Measurements from ENCODE around the gene SLC8A1.

The SLC8A1 gene

DNA sequence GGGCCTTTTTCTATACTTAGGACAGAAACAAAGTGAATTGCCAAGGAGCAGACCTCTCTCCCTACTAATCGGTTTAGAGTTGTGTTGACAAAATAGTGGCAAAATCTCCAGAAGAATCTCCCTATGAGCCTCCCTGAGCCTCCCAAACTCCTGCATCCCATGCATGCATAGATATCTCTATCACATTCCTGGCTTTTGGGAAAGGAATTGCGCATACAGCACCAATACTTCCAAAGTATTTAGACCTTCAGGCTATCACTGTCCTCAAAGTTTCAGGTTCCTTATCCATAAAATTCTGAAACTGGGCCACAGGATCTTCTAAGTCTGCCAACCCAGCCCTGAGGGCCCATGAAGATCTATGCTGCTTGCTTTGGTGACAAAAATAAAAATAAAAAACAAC lies 152.1 kb downstream of the SLC8A1 start:
- DNase-seq: no peak

DNA sequence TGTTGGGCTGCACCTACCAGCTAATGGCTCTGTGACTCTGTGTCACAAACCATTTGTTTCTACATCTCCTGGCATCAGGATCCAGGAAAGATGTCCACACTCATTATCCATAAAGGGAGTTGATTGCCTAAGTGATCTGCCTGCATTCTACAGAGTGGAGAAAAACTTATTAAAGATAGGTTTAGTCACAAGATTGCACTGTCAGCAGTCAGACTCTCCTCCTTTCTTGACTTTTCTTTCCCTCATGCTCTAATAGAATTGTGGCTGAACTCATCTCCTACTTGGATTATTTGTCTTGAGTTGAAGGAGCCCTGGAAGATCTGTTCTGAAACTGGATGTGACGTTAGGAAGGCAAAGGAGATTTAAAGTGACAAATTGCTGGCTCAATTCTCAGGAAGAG lies 152.7 kb downstream of the SLC8A1 start:
- DNase-seq: no peak

DNA sequence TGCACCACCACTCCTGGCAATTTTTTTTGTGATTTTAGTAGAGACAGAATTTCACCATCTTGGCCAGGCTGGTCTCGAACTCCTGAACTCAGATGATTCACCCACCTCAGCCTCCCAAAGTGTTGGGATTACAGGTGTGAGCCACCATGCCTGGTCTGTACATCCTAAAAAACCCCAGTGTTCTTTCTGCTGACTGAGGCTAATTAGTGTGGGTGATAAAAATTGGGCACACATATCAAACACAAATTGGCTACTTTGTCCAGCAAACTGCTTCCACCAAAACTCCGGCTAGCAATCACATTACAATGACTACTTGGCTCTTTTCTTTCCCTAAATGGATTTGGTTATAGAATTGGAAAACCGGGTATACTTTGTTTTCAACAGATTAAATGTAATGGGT lies 153.9 kb downstream of the SLC8A1 start:
- no peak for DNase-seq

DNA sequence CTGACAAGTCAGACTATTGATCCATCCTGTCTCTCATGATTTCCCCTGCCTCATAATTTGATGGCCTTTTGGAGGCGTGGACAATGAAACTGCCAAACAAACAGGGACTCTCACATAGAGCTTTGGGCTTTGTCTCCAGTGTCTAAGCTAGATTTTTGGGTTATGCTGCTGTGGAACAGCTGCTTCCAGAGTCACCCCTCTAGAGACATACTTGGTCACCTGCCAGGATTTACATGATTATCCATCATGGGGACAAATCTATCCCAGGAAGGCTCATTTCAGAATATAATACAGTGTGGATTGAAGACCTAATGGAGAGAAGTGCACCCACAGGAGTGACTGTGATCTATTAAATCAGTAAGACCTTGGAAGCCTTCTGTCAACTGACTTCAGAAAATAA lies 159.6 kb downstream of the SLC8A1 start:
- DNase-seq: no peak

DNA sequence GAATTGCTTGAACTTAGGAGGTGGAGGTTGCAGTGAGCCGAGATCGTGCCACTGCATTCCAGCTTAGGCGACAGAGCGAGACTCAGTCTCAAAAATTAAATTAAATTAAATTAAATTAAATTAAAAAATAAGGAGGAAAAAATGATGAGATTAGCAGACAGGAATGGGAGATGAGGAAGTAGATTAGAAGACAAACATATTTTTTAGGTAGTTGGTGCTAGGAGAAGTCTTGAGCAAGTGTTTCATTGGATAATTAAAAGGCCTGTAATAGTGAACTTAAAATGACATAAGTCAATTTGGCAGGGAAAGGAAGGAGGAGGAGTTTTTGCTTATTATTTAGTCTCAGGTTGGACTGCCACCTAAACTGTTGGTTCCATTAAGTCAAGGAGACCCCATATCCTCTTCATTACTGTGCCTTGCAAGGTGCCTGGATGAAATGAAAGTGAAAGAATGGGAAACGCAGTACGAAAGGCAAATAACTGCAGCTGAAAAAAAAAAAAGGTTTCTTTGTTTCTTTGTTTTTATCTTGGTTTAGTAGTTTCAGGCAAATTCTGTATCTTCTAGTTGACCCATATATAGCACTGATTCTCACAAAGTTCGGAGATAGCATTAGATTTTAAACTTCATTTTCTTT lies 162.0 kb downstream of the SLC8A1 start:
- DNase-seq: no peak

DNA sequence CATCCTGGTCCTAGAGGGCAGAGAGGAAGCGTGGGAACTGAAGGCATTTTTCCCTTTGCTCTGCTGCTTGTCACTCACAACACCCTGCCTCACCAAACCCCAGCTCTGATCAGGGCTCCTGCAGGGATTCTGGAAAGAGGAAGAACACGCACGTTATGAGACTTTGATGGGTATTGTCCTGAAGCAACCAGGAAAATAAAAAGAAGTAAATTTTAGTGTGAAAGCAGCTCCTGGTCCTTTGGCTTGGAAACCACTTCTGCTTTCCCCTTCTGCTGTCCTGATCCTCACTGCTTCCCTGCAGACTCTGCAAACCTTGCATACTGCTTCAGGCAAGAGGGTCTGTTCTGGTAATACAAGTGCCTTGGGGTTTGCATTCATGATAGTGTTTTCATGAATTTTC lies 164.1 kb downstream of the SLC8A1 start:
- DNase-seq: no peak

DNA sequence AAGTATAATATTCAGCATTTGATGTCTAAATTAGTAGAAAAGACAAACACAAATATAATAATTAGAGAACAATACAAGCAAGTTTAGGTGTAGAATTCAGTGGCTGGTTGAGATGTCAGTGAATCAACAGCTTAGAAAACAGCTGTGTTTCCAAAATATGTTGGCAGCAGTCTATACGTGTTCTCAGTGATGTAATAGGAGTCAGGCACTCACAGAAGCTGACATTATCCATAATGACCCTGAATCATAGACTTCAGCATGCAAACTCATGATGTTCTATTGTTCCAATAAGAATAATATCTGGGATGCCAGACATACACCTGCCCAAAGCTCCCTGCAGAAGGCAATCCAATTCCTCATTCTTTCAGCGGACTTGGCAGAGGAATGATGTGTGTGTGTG lies 164.7 kb downstream of the SLC8A1 start:
- no peak for DNase-seq

DNA sequence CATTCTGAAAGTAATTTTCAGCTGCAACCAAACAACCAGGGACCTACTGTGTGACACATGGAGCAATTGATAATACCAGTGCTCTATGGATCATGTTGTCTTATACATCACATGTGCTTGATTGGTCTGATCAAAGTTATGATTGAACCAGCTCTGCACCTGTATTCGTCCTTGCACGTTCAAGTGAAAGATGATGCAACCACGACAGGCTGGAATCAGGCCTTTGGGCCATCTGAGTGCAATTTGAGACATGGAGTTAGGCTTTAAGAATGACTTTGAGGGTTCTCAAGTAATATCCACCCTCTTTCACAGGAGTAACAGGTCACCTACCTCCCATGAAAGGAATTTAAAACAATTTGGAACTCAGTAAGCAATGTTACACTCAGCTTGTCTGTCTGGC lies 165.2 kb downstream of the SLC8A1 start:
- no peak for DNase-seq

DNA sequence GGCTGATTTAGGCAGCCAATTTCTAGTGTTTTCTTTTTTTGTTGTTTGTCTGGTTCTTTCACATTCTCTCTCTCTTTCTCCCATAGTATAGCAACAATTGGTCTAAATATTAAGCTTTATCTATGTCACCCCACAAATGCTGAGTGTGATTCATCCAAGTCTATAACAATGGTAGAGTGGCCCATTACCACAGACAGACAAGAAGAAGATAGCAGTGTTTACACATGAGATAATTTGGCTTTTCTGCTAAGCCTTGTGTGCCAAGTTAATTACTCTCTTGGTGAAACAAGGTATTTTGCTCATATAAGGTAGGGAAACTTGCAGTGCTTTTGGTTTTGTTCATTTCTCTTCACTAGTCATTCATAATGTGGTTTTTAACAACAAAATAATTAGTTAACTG lies 166.5 kb downstream of the SLC8A1 start:
- no peak for DNase-seq

DNA sequence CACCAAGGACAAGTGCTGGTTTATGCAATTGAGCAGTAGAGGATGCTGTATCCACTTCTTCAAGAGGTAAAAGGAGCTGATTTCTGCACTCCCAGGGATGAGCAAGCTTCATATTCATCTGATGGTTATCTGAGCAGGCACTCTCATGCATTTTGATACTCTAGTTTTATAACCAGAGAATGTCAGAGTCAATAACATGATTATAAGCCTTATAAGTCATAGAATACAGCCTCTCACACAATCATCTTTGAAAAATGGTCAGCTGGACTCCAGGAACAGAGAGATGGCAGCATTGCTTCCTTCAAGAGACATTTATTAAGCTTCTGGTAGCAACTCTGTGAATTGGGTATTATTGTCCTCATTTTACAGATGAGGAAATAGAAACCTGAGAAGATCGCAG lies 167.1 kb downstream of the SLC8A1 start:
- DNase-seq: no peak

DNA sequence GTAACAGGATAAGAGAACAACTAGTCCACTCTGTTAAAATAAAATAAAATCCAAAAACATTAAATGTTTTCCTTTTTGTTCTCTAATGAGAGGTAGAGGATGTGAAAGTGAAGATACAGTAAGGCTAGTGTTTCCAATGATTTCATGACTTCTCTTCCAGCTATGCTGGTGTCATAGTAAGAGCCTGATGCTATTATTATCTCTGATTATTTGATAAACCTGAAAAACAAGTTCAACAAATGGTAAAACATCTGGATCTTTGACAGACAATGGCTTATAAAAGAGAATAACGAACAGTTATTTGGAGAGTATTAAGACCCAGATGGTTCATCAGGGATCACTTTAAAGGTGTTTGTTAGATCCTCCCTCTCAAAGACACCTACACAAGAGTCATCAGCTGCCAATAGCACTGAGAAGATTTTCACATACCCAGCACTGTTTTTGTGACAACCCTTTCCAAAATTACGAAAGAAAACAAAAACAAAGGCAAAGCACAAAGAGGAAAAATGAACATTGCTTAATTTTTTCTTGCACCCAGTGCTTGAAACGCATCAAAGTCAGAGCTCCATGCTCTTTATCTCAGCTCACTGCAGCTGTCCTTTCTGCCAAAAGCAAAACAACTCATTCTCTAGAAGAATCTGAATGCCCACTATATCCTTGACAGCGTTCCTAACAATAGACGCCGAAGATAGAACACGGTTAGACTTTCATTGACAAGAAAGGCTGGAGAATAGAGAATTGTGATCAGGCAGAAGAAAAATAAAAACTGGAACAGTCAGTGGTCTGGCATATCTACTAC lies 168.6 kb downstream of the SLC8A1 start:
- no peak for DNase-seq

DNA sequence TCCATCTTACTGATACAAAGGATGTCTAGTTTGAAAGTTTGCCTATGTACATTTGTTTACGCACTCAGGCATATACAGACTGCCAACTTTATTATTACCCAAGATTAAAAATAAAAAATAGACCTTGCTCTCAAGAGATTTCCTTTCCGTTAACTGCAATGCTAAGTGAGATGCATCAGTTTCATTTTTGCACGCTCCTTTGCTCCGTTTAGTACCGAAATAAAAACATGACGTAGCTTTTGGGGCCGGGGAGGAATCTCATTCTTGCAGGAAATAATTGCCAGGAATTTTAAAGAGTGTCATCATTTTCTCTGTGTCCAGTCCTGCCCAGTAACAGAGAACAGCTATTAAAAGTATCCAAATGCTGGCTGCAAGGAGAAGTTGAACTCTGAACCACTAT lies 169.5 kb downstream of the SLC8A1 start:
- no peak for DNase-seq

DNA sequence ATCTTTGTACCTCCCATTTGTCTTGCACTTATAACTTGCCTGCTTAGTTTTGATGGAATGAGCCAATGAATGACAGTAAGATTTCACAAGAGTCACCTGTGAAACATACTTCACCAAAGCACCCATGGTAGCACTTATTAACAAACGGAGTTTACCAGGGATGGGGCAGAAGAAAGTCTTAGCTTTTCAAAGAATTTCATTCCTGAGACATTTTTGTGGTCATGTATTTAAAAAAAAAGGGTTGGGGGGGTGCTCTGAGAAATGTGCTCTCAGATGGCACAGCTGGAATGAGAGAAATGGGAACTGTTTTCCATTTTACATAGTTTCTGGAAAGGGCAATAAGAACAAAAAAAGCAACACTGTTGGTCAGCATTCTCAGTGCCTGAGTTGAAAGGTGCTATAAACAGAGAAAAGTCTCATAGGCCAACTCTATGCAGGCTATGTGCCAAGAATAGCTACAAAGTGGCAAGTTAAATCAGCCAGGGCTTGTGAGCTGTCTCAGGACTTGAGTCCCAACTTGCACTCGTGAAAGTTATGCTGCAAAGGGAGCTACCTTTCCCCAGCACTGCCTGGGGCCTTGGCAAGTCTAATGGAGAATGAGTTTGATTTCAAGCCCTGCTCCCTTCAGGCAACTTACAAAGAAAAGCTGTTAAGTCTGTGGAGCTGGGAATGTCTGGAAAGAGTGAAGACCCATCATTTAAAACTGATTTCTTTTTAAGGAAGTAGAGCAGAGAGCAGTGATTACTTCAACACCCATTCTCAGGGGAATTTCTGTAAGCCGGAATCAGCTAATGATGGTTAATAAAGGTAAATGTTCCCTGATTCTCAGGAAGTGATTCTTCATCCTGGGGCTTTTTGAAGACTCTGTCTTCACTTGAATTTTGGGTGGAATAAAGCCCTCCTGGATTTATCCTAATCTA lies 170.6 kb downstream of the SLC8A1 start:
- no peak for DNase-seq

DNA sequence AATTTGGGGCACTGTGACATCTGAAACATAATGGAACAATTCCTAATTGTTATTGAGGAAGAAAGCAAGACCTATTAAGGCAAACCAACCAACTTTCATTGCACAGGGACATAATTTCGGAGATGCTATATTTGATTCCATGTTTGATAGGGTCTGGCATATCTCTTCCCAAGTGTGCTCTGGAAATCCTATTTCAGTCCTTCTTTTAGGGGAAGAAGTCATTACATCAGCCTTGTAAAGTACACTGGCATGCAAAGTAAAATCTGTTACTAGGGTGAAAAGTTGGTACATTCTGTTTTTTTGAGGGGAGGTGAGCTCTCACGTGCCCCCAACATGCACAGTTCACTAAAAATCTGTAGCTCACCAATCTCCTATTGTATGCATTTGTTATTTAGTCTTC lies 172.4 kb downstream of the SLC8A1 start:
- DNase-seq: no peak

DNA sequence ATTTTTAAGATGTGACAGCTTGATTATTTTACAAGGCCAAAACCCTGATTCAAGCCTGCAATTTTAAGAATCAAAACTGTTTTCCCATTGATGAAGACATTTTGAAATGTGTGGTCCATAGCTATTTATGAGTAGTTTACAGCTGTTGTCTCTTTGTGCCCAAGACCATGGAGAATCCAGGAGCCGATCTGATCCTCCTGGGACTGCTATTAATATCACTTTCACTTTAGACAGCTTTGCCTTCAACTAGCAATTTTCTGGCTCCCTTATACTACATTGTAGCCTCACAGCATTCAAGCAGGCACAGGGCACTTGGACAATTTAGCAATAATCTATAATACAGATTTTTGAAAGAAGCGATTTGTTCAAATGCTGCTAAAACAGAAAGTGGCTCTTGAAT lies 172.9 kb downstream of the SLC8A1 start:
- no peak for DNase-seq

DNA sequence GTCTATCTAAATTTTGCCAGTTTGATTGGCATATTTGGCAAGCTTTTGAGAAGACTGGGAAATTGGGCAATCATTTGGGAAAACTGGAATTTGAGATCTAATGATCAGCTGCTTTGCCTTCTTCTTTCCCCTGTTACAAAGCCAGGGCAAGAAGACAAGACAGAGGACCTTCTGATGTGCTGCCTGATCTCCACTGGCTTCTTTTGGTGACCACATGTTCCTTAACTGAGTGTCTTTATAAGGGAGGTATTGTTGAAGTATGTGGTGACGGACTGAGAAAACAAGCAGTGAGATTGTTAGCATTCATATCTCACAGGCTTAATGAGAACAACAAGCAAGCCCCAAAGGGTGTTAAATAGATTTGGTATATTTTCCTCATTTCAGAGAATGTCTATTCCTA lies 175.8 kb downstream of the SLC8A1 start:
- DNase-seq: no peak

DNA sequence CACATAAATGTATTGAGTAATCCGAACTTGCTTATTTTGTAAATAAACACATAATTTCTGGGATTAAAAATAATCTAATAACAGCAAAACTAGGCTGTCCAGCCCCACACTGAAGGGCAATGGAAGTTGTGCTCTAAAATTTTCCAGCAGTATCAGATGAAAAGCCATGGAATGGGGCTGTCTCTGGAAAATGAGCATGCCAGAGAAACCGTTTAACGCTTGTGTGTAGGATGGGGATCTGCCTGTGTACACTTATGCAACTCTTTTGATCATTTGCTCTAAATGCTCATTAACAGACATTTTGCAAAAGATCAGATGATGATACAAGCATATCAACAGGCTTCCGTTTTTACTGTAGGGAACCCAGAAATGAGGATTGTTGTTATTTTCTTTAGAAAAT lies 177.6 kb downstream of the SLC8A1 start:
- DNase-seq: no peak

DNA sequence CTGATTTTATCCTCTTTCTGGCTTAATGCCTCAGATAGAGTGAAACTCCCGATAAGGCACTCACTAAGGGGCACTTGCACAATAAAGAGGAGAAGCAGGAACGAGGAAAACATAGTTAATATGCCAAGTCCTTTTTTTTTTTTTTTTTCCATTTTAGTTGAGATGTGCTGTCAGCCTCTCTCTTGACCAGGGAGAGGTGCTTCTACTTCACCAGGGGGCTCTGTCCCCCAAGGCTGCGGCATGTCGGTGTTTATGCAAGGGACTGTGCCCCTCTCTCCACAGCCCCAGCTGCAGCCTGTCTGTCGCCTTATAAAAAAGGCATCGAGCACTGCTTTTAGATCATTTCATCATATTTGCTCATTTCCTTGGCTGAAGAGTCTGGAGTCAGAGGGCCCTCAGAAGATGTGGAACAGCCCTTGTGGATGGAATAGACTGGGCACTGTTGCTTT lies 178.1 kb downstream of the SLC8A1 start:
- no peak for DNase-seq

DNA sequence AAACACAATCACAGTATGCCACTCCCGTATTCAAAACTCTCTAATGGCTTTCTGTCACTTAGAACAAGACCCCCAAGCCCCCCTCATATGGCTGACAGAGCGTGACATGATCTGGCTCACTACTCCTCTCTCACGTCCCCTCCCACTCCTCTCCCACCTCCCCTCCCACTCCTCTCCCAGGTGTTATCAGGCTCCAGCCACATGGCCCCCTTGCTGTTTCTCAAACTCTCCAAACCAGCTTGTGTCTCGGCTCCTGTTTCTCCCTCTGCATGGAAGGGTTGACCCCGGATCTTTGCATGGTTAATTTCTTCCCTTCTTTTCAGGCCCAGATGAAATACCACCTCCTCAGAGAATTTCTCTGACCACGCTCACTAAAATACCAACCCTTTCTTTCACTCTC lies 180.8 kb downstream of the SLC8A1 start:
- DNase-seq: no peak

DNA sequence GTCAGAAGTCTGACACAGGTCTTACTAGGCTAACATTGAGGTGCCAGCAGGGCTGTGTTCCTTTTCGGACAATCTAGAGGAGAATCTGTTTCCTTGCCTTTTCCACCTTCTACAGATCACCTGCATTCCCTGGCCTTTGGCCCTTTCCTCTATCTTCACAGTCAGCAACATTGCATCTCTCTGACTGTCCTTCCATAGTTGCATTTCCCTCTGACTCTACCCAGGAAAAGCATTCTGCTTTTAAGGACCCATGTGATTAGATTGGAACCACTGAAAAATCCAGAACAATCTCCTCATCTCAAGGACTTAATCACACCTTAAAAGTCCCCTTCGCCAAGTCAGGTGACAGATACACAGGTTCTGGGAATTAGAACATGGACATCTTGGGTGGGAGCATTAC lies 181.5 kb downstream of the SLC8A1 start:
- DNase-seq: no peak

DNA sequence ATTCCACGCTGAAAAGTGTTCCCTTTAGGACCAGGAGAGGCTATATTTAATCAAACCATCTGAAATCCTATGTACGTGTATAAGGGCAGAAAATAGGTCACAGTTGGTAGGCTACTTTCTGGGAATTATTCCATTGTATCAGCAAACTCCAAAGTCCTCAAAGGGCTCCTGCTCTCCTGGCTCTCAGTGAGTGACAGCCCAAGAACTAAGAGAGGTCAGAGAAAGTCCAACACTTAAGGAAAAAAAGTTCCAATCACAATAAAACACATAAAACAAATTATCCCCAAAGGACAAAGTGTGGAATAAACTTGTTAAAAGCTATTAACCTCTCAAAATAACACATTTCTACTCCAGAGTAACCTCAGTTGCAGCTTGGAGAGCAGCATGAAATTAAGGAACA lies 183.3 kb downstream of the SLC8A1 start:
- DNase-seq: no peak

DNA sequence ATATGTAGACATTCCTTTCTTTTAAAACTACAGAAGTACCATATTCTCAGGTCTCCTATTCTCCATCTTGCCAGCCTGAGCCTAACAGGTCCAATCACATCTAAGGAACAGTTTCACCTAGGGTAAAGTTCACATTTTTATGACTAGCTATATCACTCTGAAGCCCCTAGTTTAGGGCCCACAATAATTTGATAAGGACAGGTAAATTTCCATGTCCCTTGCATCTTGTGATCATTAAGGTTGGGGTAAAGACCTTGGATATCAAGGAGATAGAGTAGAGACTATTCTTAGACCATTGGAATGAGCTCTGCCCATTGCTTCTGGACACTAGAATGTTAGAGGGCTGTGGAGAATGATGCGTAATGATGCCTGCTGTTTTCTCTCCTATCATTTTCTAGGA lies 185.7 kb downstream of the SLC8A1 start:
- no peak for DNase-seq

DNA sequence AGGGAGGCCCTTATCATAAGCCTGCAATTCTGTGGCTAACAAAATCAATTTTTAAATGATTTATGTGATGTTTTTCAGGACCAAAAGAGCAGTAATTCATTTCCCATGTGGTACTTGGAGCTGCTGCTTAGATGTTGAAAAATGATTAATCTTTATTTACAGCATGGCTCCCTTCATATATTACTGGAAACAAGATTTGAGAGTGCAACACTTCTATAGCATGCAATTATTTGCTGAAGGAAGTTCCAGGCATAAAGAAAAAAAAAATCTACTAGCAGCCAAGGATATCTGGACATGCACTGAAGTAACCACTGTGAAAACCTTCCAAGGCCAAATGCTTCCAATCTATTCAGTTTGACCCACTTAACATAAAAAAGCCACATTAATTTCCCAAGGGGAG lies 186.3 kb downstream of the SLC8A1 start:
- no peak for DNase-seq

DNA sequence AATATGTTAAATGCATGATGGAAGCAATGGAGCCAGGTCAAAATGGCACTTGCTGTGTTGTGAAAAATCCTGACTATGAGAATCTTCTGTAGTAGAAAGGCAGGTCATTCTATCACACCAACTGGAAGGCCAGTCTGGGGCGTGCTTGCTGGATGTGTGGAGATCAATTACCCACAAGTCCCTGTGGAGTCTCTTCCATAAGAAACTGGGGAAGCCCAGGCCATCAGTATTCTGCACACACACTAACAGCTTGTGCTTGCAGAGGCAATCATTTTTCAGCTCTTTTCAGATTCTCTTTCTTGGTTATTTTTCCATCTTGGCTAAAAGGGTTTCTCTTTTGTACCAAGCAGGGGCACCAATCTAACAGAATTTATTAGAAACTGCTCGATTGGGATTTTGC lies 190.8 kb downstream of the SLC8A1 start:
- DNase-seq: no peak
